Measurements from ENCODE around the gene HBA1. TPM values are rescaled to one million over a fixed set of nuclear protein-coding genes. Genes with fewer than 3 reads are reported as not detected.
"Not testable (repeated sequence)": the region's sequence is repeated elsewhere in the genome, so short reads cannot be mapped to it uniquely, and the experiment has no call there.

The HBA1 gene
- total RNA-seq, 1 donor from 2014 or later, result not detected

DNA sequence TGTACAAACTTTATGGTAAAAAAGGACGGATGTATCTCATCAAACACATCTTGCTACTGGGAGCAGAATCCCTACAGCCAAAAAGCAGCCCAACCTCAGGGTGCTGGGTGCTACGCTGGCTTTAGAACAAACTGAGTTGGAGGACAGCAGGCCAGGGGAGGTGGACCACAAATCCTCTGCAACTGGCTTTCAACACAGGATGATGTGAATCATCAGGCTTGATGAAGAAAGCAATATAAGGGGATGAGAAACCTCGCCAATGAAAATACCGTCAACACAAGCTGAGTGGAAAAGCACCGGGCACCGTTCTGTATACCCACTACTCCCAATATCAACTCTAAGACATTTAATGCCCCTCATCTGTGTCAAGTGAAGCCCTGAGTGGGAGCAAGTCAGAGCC, 18.0 kb downstream of the HBA1 start:
- no peak for FAIRE-seq
- peaks cover 34% of the 10 kb centered on the region for H3K36me3 ChIP-seq (ENCODE audit: control insufficient read depth, insufficient read depth, low read length)

GRCh38 chr16:200388-200787, 23.9 kb downstream of the HBA1 start:
- peak; percentile 53 for DNase-seq (ENCODE audit: low read depth)
- FAIRE-seq, result no peak
- Histone ChIP-seq H3K36me3 (ENCODE audit: control insufficient read depth, insufficient read depth, low read length) (peaks cover 21% of the 10 kb centered on the region), H3K27me3 (ENCODE audit: control insufficient read depth, insufficient read depth, low read length) (no peaks in the 10 kb centered on the region), H3K4me3 (ENCODE audit: low read depth, low read length) (no peak overlapping the region)
- TF ChIP-seq, protein P1, sequence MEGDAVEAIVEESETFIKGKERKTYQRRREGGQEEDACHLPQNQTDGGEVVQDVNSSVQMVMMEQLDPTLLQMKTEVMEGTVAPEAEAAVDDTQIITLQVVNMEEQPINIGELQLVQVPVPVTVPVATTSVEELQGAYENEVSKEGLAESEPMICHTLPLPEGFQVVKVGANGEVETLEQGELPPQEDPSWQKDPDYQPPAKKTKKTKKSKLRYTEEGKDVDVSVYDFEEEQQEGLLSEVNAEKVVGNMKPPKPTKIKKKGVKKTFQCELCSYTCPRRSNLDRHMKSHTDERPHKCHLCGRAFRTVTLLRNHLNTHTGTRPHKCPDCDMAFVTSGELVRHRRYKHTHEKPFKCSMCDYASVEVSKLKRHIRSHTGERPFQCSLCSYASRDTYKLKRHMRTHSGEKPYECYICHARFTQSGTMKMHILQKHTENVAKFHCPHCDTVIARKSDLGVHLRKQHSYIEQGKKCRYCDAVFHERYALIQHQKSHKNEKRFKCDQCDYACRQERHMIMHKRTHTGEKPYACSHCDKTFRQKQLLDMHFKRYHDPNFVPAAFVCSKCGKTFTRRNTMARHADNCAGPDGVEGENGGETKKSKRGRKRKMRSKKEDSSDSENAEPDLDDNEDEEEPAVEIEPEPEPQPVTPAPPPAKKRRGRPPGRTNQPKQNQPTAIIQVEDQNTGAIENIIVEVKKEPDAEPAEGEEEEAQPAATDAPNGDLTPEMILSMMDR (IDR thresholded peaks at IDR 0.05; ENCODE audit: insufficient read depth, low read length, severe bottlenecking), result no peak

More for the DNA sequence above, 18.0 kb downstream of the HBA1 start:
- H3K4me3 ChIP-seq (ENCODE audit: low read depth, low read length), result no peak overlapping the region
- no peaks in the 10 kb centered on the region for H3K27me3 ChIP-seq (ENCODE audit: control insufficient read depth, insufficient read depth, low read length)
- no peak for DNase-seq (ENCODE audit: low read depth)
- TF ChIP-seq, protein P1 (IDR thresholded peaks at IDR 0.05; ENCODE audit: insufficient read depth, low read length, severe bottlenecking), result no peak

DNA sequence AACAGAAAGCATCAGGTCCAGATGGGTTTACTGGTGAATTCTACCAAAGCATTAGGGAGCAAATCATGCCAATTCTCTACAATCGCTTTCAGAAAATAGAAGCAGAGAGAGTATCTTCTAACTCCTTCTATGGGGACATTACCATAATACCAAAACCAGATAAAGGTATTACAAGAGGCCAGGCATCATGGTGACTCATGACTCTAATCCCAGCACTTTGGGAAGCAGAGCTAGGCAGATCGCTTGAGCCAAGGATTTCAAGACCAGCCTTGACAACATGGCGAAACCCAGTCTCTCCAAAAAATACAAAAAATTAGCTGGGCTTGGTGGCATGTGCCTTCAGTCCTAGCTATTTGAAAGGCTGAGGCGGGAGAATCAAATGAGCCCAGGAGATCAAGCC, 26.8 kb downstream of the HBA1 start:
- DNase-seq (ENCODE audit: low read depth) (no peak), FAIRE-seq (no peak)
- H3K4me3 ChIP-seq (ENCODE audit: low read depth, low read length), result no peak overlapping the region
- TF ChIP-seq, protein P1 (IDR thresholded peaks at IDR 0.05; ENCODE audit: insufficient read depth, low read length, severe bottlenecking), result no peak
- peaks cover 19% of the 10 kb centered on the region for H3K36me3 ChIP-seq (ENCODE audit: control insufficient read depth, insufficient read depth, low read length)
- H3K27me3 ChIP-seq (ENCODE audit: control insufficient read depth, insufficient read depth, low read length), result no peaks in the 10 kb centered on the region

- not testable (repeated sequence) for DNase-seq (ENCODE audit: low read depth); H3K4me3 ChIP-seq (ENCODE audit: low read depth, low read length); FAIRE-seq; H3K27me3 ChIP-seq (ENCODE audit: control insufficient read depth, insufficient read depth, low read length)
- H3K36me3 ChIP-seq (ENCODE audit: control insufficient read depth, insufficient read depth, low read length), result peaks cover 16% of the 10 kb centered on the region
Observed at GRCh38 chr16:204046-204445, 27.6 kb downstream of the HBA1 start.

- H3K4me3 ChIP-seq (ENCODE audit: low read depth, low read length); H3K27me3 ChIP-seq (ENCODE audit: control insufficient read depth, insufficient read depth, low read length); DNase-seq (ENCODE audit: low read depth); FAIRE-seq: not testable (repeated sequence)
- peaks cover 21% of the 10 kb centered on the region for H3K36me3 ChIP-seq (ENCODE audit: control insufficient read depth, insufficient read depth, low read length)
Observed at GRCh38 chr16:209359-209758, 32.9 kb downstream of the HBA1 start.

DNA sequence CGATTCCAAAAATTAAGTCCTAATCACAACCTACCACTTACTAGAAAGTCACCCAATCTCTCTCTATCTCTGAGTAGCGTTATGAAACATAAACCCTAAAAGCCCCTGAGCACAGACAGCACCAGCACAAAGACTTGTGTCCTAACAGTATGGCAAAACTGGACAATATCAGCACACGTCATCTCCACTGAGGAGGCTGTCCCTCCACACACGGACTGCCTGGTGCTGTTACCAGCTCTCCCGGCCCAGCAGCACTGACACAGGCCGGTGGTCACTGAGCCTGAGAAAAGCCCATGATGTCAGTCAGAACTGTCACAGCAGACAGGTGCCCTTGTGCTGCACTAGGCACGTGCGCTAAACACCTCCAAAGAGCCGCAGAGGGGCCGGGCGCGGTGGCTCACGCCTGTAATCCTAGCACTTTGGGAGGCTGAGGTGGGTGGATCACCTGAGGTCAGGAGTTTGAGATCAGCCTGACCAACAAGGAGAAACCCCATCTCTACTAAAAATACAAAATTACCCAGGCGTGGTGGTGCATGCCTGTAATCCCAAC, 35.2 kb downstream of the HBA1 start:
- not testable (repeated sequence) for DNase-seq (ENCODE audit: low read depth); H3K27me3 ChIP-seq (ENCODE audit: control insufficient read depth, insufficient read depth, low read length); H3K4me3 ChIP-seq (ENCODE audit: low read depth, low read length); FAIRE-seq
- H3K36me3 ChIP-seq (ENCODE audit: control insufficient read depth, insufficient read depth, low read length), result peaks cover 14% of the 10 kb centered on the region

GRCh38 chr16:212999-213398, 36.5 kb downstream of the HBA1 start:
- TF ChIP-seq, protein P1 (IDR thresholded peaks at IDR 0.05; ENCODE audit: insufficient read depth, low read length, severe bottlenecking), result no peak
- Histone ChIP-seq H3K27me3 (ENCODE audit: control insufficient read depth, insufficient read depth, low read length) (no peaks in the 10 kb centered on the region), H3K4me3 (ENCODE audit: low read depth, low read length) (no peak overlapping the region), H3K36me3 (ENCODE audit: control insufficient read depth, insufficient read depth, low read length) (peaks cover 12% of the 10 kb centered on the region)
- FAIRE-seq, result no peak
- peak; percentile 1 for DNase-seq (ENCODE audit: low read depth)

All from bronchial epithelial cell (primary cell).